ENCODE data around the gene BCL2. TPM values are rescaled to one million over a fixed set of nuclear protein-coding genes. Genes with fewer than 3 reads are reported as not detected.

The BCL2 gene
- total RNA-seq, 2 donors from 2014 or later, result 56.5 to 83.5 TPM

- no peak for ATAC-seq
These were observed 223.2 kb downstream of the BCL2 start for GRCh38 chr18:63096327-63096874.

GRCh38 chr18:63095768-63096167, 223.8 kb downstream of the BCL2 start:
- Mint-ChIP-seq H3K27ac (no peak overlapping the region), H3K36me3 (no peaks in the 10 kb centered on the region), H3K9me3 (no peaks in the 10 kb centered on the region)
- DNase-seq (ENCODE audit: low spot score in 2 of 2), result no peak
- ATAC-seq, result no peak

More at GRCh38 chr18:63096327-63096874, 223.2 kb downstream of the BCL2 start:
- Mint-ChIP-seq H3K27ac (no peak overlapping the region), H3K9me3 (no peaks in the 10 kb centered on the region), H3K36me3 (no peaks in the 10 kb centered on the region)
- DNase-seq (ENCODE audit: low spot score in 2 of 2), result no peak

GRCh38 chr18:63091671-63092364, 227.8 kb downstream of the BCL2 start:
- Mint-ChIP-seq H3K9me3 (no peaks in the 10 kb centered on the region), H3K27ac (no peak overlapping the region), H3K36me3 (no peaks in the 10 kb centered on the region)
- DNase-seq (ENCODE audit: low spot score in 2 of 2) (no peak), ATAC-seq (peak in 1 of 2 donors; percentile 26)

GRCh38 chr18:63090334-63090733, 229.2 kb downstream of the BCL2 start:
- DNase-seq (ENCODE audit: low spot score in 2 of 2), result no peak
- no peaks in the 10 kb centered on the region for H3K9me3 Mint-ChIP-seq
- ATAC-seq, result no peak
- H3K27ac Mint-ChIP-seq, result no peak overlapping the region
- H3K36me3 Mint-ChIP-seq, result no peaks in the 10 kb centered on the region

GRCh38 chr18:63089041-63089440, 230.5 kb downstream of the BCL2 start:
- DNase-seq (ENCODE audit: low spot score in 2 of 2), result no peak
- no peaks in the 10 kb centered on the region for H3K9me3 Mint-ChIP-seq
- H3K36me3 Mint-ChIP-seq, result no peaks in the 10 kb centered on the region
- no peak overlapping the region for H3K27ac Mint-ChIP-seq
- ATAC-seq, result no peak

- no peaks in the 10 kb centered on the region for H3K9me3 Mint-ChIP-seq
- H3K27ac Mint-ChIP-seq, result no peak overlapping the region
- ATAC-seq (no peak), DNase-seq (ENCODE audit: low spot score in 2 of 2) (no peak)
- no peaks in the 10 kb centered on the region for H3K36me3 Mint-ChIP-seq
These were observed 231.3 kb downstream of the BCL2 start for GRCh38 chr18:63088262-63088661.

- DNase-seq (ENCODE audit: low spot score in 2 of 2) (no peak), ATAC-seq (no peak)
- no peaks in the 10 kb centered on the region for H3K9me3 Mint-ChIP-seq
- H3K27ac Mint-ChIP-seq, result no peak overlapping the region
- no peaks in the 10 kb centered on the region for H3K36me3 Mint-ChIP-seq
These were observed 231.9 kb downstream of the BCL2 start for GRCh38 chr18:63087421-63088230.

- peak in 1 of 2 donors; percentile 41 for ATAC-seq
- Mint-ChIP-seq H3K36me3 (no peaks in the 10 kb centered on the region), H3K9me3 (no peaks in the 10 kb centered on the region)
These were observed 234.0 kb downstream of the BCL2 start for GRCh38 chr18:63085611-63086010.

GRCh38 chr18:63084219-63084618, 235.3 kb downstream of the BCL2 start:
- Mint-ChIP-seq H3K9me3 (peaks cover 5 to 6% of the 10 kb centered on the region in 2 donors), H3K36me3 (peaks cover 0 to 6% of the 10 kb centered on the region in 2 donors), H3K27ac (no peak overlapping the region)
- DNase-seq (ENCODE audit: low spot score in 2 of 2), result no peak
- ATAC-seq, result no peak

More at GRCh38 chr18:63085611-63086010, 234.0 kb downstream of the BCL2 start:
- H3K27ac Mint-ChIP-seq, result no peak overlapping the region
- DNase-seq (ENCODE audit: low spot score in 2 of 2), result no peak

- DNase-seq (ENCODE audit: low spot score in 2 of 2) (no peak), ATAC-seq (no peak)
- Mint-ChIP-seq H3K9me3 (peaks cover 5 to 6% of the 10 kb centered on the region in 2 donors), H3K36me3 (peaks cover 0 to 6% of the 10 kb centered on the region in 2 donors), H3K27ac (no peak overlapping the region)
These were observed 236.0 kb downstream of the BCL2 start for GRCh38 chr18:63083555-63083954.

GRCh38 chr18:63083020-63083531, 236.5 kb downstream of the BCL2 start:
- ATAC-seq (no peak), DNase-seq (ENCODE audit: low spot score in 2 of 2) (no peak)
- Mint-ChIP-seq H3K36me3 (peaks cover 0 to 6% of the 10 kb centered on the region in 2 donors), H3K27ac (no peak overlapping the region), H3K9me3 (peaks cover 5 to 6% of the 10 kb centered on the region in 2 donors)

- Mint-ChIP-seq H3K36me3 (peaks cover 0 to 6% of the 10 kb centered on the region in 2 donors), H3K27ac (no peak overlapping the region), H3K9me3 (peaks cover 5 to 6% of the 10 kb centered on the region in 2 donors)
- ATAC-seq (no peak), DNase-seq (ENCODE audit: low spot score in 2 of 2) (no peak)
These were observed 237.1 kb downstream of the BCL2 start for GRCh38 chr18:63082366-63083019.

- ATAC-seq, result peak; percentile 30 to 71
- no peak for DNase-seq (ENCODE audit: low spot score in 2 of 2)
- Mint-ChIP-seq H3K27ac (no peak overlapping the region), H3K9me3 (peaks cover 5 to 6% of the 10 kb centered on the region in 2 donors), H3K36me3 (peaks cover 0 to 6% of the 10 kb centered on the region in 2 donors)
These were observed 240.5 kb downstream of the BCL2 start for GRCh38 chr18:63079114-63079513.

GRCh38 chr18:63078471-63078870, 241.1 kb downstream of the BCL2 start:
- no peak for ATAC-seq
- peaks cover 0 to 6% of the 10 kb centered on the region in 2 donors for H3K36me3 Mint-ChIP-seq
- DNase-seq (ENCODE audit: low spot score in 2 of 2), result no peak
- H3K9me3 Mint-ChIP-seq, result peaks cover 5 to 6% of the 10 kb centered on the region in 2 donors
- H3K27ac Mint-ChIP-seq, result no peak overlapping the region

GRCh38 chr18:63074981-63075404, 244.6 kb downstream of the BCL2 start:
- peaks cover 0 to 3% of the 10 kb centered on the region in 2 donors for H3K36me3 Mint-ChIP-seq
- H3K9me3 Mint-ChIP-seq, result peaks cover 3% of the 10 kb centered on the region in 2 donors
- H3K27ac Mint-ChIP-seq, result peak overlapping the region in 1 of 2 donors; percentile 65

GRCh38 chr18:63073481-63073880, 246.1 kb downstream of the BCL2 start:
- Mint-ChIP-seq H3K27ac (no peak overlapping the region), H3K9me3 (no peaks in the 10 kb centered on the region), H3K36me3 (no peaks in the 10 kb centered on the region)
- DNase-seq (ENCODE audit: low spot score in 2 of 2) (no peak), ATAC-seq (no peak)

More at GRCh38 chr18:63074981-63075404, 244.6 kb downstream of the BCL2 start:
- DNase-seq (ENCODE audit: low spot score in 2 of 2) (peak; percentile 69 to 79), ATAC-seq (peak; percentile 91 to 99)
